ENCODE measurements around the gene TMEM132C.
"Not testable (repeated sequence)": the region's sequence is repeated elsewhere in the genome, so short reads cannot be mapped to it uniquely, and the experiment has no call there.

The TMEM132C gene

DNA sequence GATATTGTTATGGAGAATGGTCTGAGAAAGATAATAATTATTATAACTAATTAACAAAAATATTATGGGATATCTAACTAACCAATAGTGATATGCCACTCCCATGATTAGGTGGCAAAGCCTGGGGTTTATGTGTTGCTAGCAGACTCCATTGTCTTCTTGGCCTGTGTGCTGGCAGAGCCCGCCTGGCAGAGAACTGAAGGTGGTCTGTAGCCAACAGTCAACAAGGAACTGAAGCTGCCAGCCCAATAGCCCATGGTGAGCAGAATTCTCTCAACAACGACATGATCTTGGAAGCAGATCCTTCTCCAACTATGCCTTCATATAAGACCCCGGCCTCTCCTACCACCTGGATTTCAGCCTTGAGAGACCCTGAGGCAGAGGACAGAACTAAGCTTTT lies 298.0 kb downstream of the TMEM132C start:
- no peak for DNase-seq (ENCODE audit: low spot score)

DNA sequence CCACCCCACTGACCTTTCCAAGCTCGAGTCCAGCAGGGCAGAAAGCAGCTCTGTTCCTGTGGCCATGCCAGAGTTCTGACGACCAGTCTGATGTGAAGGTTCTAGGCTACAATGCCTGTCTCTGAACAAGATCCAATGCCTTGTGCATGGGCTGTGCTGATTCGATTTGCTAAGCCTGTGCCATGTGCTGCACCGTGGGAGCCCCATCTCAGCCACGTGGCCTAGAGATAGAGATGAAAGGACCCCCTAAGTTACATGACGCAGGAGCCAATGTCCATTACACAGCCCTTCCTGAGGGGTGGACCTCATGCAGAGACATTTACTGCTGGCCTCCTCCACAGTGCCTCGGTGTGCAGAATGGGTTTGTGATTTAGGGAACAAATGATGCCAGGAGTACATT lies 300.8 kb downstream of the TMEM132C start:
- no peak for DNase-seq (ENCODE audit: low spot score)

GRCh38 chr12:128570191-128571065 lies 303.5 kb downstream of the TMEM132C start:
- DNase-seq (ENCODE audit: low spot score) = no peak

DNA sequence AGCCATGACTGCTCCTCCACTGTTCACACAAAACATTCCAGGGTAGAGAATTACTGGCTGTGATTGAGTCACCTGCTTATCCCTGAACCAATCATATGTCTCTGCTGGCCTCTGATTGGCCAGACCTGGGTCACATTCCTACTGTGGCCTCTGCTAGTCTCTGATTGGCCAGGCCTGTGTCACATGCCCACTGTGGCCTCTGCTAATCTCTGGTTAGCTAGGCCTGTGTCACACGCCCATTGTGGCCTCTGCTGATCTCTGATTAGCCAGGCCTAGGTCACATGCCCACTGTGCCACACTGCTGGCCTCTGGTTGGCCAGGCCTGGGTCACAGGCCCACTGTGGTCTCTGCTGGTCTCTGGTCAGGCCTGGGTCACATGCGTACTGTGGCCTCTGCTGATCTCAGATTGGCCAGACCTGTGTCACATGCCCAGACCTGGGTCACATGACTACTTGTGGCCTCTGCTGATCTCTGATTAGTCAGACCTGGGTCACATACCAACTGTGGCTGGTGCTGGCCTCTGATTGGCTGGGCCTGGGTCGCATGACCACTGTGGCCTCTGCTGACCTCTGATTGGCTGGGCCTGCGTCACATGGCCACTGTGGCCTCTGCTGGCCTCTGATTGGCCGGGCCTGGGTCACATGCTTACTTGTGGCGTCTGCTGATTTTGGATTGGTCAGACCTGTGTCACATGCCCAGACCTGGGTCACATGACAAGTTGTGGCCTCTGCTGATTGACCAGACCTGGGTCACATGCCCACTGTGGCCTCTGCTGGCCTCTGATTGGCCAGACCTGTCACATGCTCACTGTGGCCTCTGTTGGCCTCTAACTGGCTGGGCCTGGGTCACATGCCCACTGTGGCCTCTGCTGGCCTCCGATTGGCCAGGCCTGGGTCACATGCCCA lies 305.2 kb downstream of the TMEM132C start:
- no peak for DNase-seq (ENCODE audit: low spot score)

DNA sequence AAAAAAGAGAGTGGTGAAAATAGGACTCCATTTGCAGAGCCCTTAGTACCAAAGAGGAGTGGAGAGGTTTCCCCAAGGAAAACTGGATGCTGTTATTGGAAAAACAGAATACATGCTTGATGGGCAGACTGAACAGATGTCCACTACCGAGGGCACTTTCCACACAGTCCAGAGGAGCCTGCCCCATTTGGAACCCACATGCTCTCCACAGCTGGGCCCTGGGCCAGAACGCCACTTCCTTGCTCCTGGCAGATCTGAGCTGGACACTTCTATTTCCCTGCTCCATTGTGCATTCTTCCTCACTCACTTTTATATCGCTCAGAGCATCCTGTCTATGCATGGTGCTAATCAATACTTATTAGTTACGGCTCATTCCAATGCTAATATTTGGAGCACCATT lies 306.9 kb downstream of the TMEM132C start:
- no peak for DNase-seq (ENCODE audit: low spot score)

- no peak for DNase-seq (ENCODE audit: low spot score)
Measured at GRCh38 chr12:128578045-128578444, 311.1 kb downstream of the TMEM132C start.

- DNase-seq (ENCODE audit: low spot score) = no peak
Measured at GRCh38 chr12:128581321-128581761, 314.4 kb downstream of the TMEM132C start.

DNA sequence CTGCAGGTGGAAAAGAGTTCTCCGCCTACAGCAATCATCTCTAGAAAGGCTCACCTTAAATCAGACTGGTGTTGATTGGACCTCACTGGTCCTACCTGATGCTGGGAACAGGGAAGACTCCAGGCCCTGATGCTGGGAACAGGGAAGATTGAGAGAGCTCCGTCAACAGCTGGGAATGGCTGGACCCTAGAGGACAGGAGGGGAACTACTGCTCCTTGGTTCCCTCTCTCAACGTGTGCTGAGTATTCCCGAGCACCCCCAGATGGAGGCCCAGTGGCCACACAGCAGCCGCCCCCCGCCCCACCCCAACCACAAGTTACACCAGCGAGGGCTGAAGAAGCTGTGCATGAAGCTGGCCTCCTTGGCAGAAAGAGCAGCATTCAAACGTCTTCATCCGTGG lies 316.5 kb downstream of the TMEM132C start:
- DNase-seq (ENCODE audit: low spot score) = no peak

GRCh38 chr12:128586451-128587029 lies 319.6 kb downstream of the TMEM132C start:
- no peak for DNase-seq (ENCODE audit: low spot score)

DNA sequence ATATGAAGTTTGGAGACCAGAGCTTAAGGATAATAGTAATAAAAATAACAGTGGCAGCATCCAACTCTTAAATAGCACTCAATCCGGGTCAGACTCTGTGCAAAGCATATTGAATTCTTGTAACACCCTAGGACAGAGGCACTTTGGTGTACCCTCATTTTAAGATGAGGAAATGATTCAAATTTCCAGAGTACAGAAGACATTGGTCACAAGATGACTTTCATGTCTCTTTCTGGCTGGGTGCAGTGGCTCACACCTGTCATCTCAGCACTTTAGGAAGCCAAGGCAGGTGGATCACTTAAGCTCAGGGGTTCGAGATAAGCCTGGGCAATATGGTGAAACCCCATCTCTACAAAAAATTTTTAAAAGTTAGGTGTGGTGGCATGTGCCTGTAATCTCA lies 320.9 kb downstream of the TMEM132C start:
- no peak for DNase-seq (ENCODE audit: low spot score)

DNA sequence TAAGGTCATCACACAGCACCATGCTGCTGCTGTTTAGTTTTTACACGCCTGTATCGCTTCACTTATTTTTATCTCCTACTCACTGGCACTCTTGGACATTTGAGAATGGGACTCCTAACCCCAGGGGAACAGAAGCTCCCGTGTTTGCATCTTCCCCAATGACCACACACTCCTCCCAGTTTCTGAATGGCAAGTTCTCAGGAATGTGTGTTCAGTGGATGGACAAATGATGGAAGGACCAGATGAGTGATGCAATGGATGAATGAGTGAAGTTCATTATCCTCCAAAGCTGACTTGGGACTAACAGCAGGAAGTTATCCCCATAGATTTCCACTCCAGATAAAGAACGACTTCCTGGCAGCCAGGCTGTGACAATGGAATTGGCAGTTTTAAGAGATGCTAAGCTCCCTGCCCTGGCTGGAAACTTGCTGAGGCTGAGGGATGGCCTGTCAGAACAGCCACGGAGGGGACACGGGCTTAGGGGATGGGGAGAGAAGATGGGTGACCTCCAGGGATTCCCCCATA lies 325.3 kb downstream of the TMEM132C start:
- no peak for DNase-seq (ENCODE audit: low spot score)

- DNase-seq (ENCODE audit: low spot score) = no peak
Measured at GRCh38 chr12:128594521-128594920, 327.6 kb downstream of the TMEM132C start.

- no peak for DNase-seq (ENCODE audit: low spot score)
Measured at GRCh38 chr12:128595609-128596008, 328.6 kb downstream of the TMEM132C start.

DNA sequence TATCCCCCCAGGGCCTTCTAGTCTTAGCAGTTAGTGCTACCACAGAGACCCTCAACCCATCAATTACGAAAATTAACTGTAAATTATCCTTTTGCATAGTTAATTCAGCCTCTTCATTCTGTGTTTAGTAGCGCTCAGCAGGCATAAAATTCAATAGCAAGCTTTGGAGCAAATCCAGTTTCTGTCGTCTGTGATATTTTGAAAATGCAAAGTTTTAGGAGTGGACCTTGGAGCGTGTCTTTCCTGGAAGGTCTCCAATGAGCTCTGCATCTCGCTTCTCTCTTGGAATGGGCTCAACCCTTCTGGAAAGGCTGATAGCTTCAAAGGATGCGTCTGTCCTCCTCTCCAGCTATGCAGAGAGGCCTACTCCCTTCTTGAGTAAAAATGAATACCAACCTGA lies 333.9 kb downstream of the TMEM132C start:
- no peak for DNase-seq (ENCODE audit: low spot score)

- DNase-seq (ENCODE audit: low spot score) = no peak
Measured at GRCh38 chr12:128603573-128604115, 336.7 kb downstream of the TMEM132C start.

- not testable (repeated sequence) for DNase-seq (ENCODE audit: low spot score)
Measured at GRCh38 chr12:128604219-128604618, 337.2 kb downstream of the TMEM132C start.

- DNase-seq (ENCODE audit: low spot score) = no peak
Measured at GRCh38 chr12:128606051-128606450, 339.1 kb downstream of the TMEM132C start.

- DNase-seq (ENCODE audit: low spot score) = no peak
Measured at GRCh38 chr12:128606538-128606937, 339.6 kb downstream of the TMEM132C start.

DNA sequence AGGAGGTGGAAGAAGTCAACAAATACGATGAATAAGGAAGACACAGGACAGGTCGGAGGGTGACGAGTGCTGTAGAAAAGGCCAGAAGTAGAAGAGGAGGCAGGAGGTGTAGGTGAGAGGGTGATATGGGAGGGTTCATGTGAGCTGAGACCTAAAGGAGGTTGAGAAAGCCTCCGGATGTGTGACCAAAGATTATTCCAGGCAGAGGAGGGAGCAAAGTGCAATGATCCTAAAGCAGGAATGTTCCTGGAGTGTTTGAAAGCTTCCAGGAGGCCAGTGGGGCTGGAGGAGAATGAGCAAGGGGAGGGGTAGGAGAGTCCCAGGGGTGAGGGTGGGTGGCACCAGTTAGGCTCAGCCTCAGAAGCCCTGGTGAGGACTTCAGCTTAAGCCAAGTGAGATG lies 340.0 kb downstream of the TMEM132C start:
- DNase-seq (ENCODE audit: low spot score) = no peak

DNA sequence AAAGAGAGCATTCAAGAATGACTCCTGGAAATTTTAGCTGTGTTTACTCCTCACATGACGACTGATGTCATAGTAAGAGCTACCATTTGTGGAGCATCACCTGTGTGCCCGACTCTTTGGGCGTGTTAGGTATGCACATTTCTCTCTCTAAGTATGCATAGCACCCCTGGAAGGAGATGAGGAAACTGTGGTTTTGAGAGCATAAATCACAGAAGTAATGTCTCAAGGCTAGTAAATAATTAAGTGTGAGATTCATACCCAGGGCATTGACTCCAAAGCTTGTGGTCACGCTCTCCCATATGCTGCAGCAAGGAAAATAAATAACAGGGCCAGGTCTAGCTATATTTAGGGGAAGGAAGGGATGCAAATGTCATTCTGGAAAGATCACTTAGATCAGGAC lies 340.7 kb downstream of the TMEM132C start:
- DNase-seq (ENCODE audit: low spot score) = no peak

GRCh38 chr12:128609861-128610260 lies 342.9 kb downstream of the TMEM132C start:
- no peak for DNase-seq (ENCODE audit: low spot score)

GRCh38 chr12:128611736-128612135 lies 344.8 kb downstream of the TMEM132C start:
- no peak for DNase-seq (ENCODE audit: low spot score)
